ENCODE data around the gene LRP3. TPM values are rescaled to one million over a fixed set of nuclear protein-coding genes. Genes with fewer than 3 reads are reported as not detected.
"Not testable (repeated sequence)": the region's sequence is repeated elsewhere in the genome, so short reads cannot be mapped to it uniquely, and the experiment has no call there.

LRP3 gene
- total and polyA plus RNA-seq, 12 donors = 8.5 to 23.6 (median 15.9) TPM

GRCh38 chr19:33150852-33151518, 43.1 kb upstream of the LRP3 start:
- intact Hi-C loops (cut with DNase I) = no loop called here
- Histone ChIP-seq H3K4me1 (no peaks in the 10 kb centered on the region), H3K27me3 (no peaks in the 10 kb centered on the region), H3K9me3 (no peaks in the 10 kb centered on the region), H3K27ac (no peak overlapping the region), H3K4me3 (no peak overlapping the region), H3K36me3 (no peaks in the 10 kb centered on the region)
- ATAC-seq (no peak), DNase-seq (no peak)
- TF ChIP-seq CTCF (IDR thresholded peaks at IDR 0.05) = no peak
- WGBS, 2 donors = 73 to 74% methylated on average over 14 of the region's 14 CpGs

DNA sequence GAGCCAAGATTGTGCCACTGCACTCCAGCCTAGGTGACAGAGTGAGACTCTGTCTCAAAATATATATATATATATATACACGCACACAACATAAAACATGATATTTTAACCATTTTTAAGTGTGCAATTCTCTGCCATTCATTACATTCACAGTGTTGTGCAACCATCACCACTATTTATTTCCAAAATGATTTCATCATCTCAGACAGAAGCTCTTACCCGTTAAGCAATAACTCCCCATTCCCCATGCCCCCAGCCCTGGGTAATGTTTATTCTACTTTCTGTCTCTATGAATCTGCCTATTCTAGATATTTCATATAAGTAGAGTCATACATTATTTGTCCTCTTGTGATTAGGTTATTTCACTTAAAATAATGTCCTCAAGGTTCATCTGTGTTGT, 42.0 kb upstream of the LRP3 start:
- no peak for TF ChIP-seq CTCF (IDR thresholded peaks at IDR 0.05)

GRCh38 chr19:33152625-33153024, 41.5 kb upstream of the LRP3 start:
- H3K9me3 ChIP-seq; ATAC-seq; H3K4me1 ChIP-seq; DNase-seq; intact Hi-C loops (cut with DNase I); H3K4me3 ChIP-seq; H3K27me3 ChIP-seq; H3K27ac ChIP-seq; H3K36me3 ChIP-seq: not testable (repeated sequence)
- WGBS, 2 donors = 83 to 89% methylated on average over 4 of the region's 4 CpGs

More for the DNA sequence above, 42.0 kb upstream of the LRP3 start:
- H3K36me3 ChIP-seq = no peaks in the 10 kb centered on the region
- no peaks in the 10 kb centered on the region for H3K9me3 ChIP-seq
- H3K27ac ChIP-seq = no peak overlapping the region
- 76 to 86% methylated on average over 2 of the region's 2 CpGs for WGBS, 2 donors
- ATAC-seq = no peak
- intact Hi-C loops (cut with DNase I) = no loop called here
- H3K27me3 ChIP-seq = no peaks in the 10 kb centered on the region
- DNase-seq = no peak
- no peak overlapping the region for H3K4me3 ChIP-seq
- no peaks in the 10 kb centered on the region for H3K4me1 ChIP-seq

DNA sequence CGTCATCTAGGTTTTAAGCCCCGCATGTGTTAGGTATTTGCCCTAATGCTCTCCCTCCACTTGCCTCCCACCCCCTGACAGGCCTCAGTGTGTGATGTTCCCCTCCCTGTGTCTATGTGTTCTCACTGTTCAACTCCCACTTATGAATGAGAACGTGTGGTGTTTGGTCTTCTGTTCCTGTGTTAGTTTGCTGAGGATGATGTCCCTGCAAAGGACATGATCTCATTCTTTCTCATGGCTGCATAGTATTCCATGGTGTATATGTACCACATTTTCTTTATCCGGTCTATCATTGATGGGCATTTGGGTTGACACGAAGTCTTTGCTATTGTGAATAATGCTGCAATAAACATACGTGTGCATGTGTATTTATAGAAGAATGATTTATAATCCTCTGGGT, 39.8 kb upstream of the LRP3 start:
- intact Hi-C loops (cut with DNase I); ATAC-seq; H3K9me3 ChIP-seq; H3K27ac ChIP-seq; H3K4me3 ChIP-seq; H3K36me3 ChIP-seq; H3K27me3 ChIP-seq; DNase-seq; H3K4me1 ChIP-seq: not testable (repeated sequence)
- 85 to 88% methylated on average over 6 of the region's 6 CpGs for WGBS, 2 donors

DNA sequence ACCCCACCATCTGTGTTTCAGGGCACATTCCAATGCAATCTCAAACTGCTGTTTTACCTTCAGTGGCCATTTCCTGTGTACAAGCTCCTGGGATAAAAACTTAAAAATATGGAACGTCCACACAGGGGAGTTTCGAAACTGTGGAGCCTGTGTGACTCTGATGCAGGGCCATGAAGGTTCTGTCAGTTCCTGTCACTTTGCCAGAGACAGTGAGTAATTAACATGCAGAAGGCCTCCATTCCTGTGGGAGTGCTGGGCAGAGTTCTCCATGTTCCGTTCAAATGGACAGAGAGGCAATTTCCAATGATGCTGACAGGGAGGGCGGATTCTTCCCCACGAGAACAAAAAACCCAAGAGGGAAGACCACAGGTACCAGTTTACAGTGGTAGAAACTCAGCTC, 37.8 kb upstream of the LRP3 start:
- Histone ChIP-seq H3K4me3 (no peak overlapping the region), H3K27me3 (no peaks in the 10 kb centered on the region), H3K36me3 (no peaks in the 10 kb centered on the region), H3K4me1 (peaks cover 0 to 28% (median 0%) of the 10 kb centered on the region in 9 donors), H3K27ac (no peak overlapping the region), H3K9me3 (no peaks in the 10 kb centered on the region)
- no peak for TF ChIP-seq CTCF (IDR thresholded peaks at IDR 0.05)
- intact Hi-C loops (cut with DNase I) = no loop called here
- WGBS, 2 donors = 61 to 66% methylated on average over 5 of the region's 5 CpGs
- DNase-seq (no peak), ATAC-seq (peak in 1 of 8 donors; percentile 41)

Measured in heart right ventricle (tissue), 16 donors.